NCI-H1105 (cell line): ENCODE data around the gene GOLGB1.
"Not testable (repeated sequence)": the region's sequence is repeated elsewhere in the genome, so short reads cannot be mapped to it uniquely, and the experiment has no call there.

Experiments
- DNase-seq: peaks from one replicate; lab custom pipeline; 2025; lab: John Stamatoyannopoulos, UW

The GOLGB1 gene

GRCh38 chr3:121690777-121691405, 58.6 kb downstream of the GOLGB1 start:
- no peak for DNase-seq

GRCh38 chr3:121688747-121689146, 60.8 kb downstream of the GOLGB1 start:
- not testable (repeated sequence) for DNase-seq

- no peak for DNase-seq
Observed at GRCh38 chr3:121681792-121682191, 67.7 kb downstream of the GOLGB1 start.

- no peak for DNase-seq
Observed at GRCh38 chr3:121677141-121677540, 72.4 kb downstream of the GOLGB1 start.

- DNase-seq, result no peak
Observed at GRCh38 chr3:121670676-121671075, 78.9 kb downstream of the GOLGB1 start.

GRCh38 chr3:121667333-121667732, 82.2 kb downstream of the GOLGB1 start:
- no peak for DNase-seq

GRCh38 chr3:121665488-121665887, 84.1 kb downstream of the GOLGB1 start:
- no peak for DNase-seq

GRCh38 chr3:121663171-121663847, 86.2 kb downstream of the GOLGB1 start:
- no peak for DNase-seq

- DNase-seq, result no peak
Observed at GRCh38 chr3:121662742-121663141, 86.8 kb downstream of the GOLGB1 start.

GRCh38 chr3:121661376-121661775, 88.2 kb downstream of the GOLGB1 start:
- DNase-seq, result no peak

- no peak for DNase-seq
Observed at GRCh38 chr3:121660356-121661171, 89.0 kb downstream of the GOLGB1 start, which contains the start of gene HCLS1. TSS of gene HCLS1 (minus strand) at chr3:121660903. CDS start at chr3:121658347, 2,556 bp downstream.

- DNase-seq, result no peak
Observed at GRCh38 chr3:121659586-121659985, 90.0 kb downstream of the GOLGB1 start.

- no peak for DNase-seq
Observed at GRCh38 chr3:121658716-121659435, 90.7 kb downstream of the GOLGB1 start.

GRCh38 chr3:121654493-121655385, 94.8 kb downstream of the GOLGB1 start:
- no peak for DNase-seq

GRCh38 chr3:121651684-121652083, 97.9 kb downstream of the GOLGB1 start:
- DNase-seq, result peak; percentile 38

GRCh38 chr3:121649645-121650044, 99.9 kb downstream of the GOLGB1 start:
- DNase-seq, result no peak

GRCh38 chr3:121648219-121648958, 101.2 kb downstream of the GOLGB1 start:
- no peak for DNase-seq

GRCh38 chr3:121645054-121645453, 104.5 kb downstream of the GOLGB1 start:
- no peak for DNase-seq

- no peak for DNase-seq
Observed at GRCh38 chr3:121642601-121643314, 106.8 kb downstream of the GOLGB1 start.

GRCh38 chr3:121641127-121641526, 108.4 kb downstream of the GOLGB1 start:
- no peak for DNase-seq
